H9 (cell line): ENCODE measurements around the gene DLG2. TPM values are rescaled to one million over a fixed set of nuclear protein-coding genes. Genes with fewer than 3 reads are reported as not detected.

Source experiments
- DNase-seq: peaks from one replicate; pipeline ENCODE4 v3.0.0-alpha.2; 2017
- H2AFZ ChIP-seq: one replicate; pipeline ENCODE4 v1.6.1; 2013; ENCODE audit warnings: mild to moderate bottlenecking, low read length, control low read depth, moderate library complexity
- H2AK5ac ChIP-seq: 2 replicates; pipeline ENCODE4 v1.6.1; 2013; ENCODE audit warnings: low read length, control low read depth, mixed read lengths; ENCODE audit not compliant: insufficient read length
- H2BK120ac ChIP-seq: one replicate; pipeline ENCODE4 v1.6.1; 2013; ENCODE audit warnings: low read depth, mild to moderate bottlenecking, low read length, control low read depth, inconsistent platforms; ENCODE audit not compliant: poor library complexity, severe bottlenecking
- H2BK12ac ChIP-seq: 2 replicates; pipeline ENCODE4 v1.6.1; 2013; ENCODE audit warnings: low read length, control low read depth, mixed read lengths, low read depth; ENCODE audit not compliant: insufficient read length
- H2BK15ac ChIP-seq: 2 replicates; pipeline ENCODE4 v1.6.1; 2013; ENCODE audit warnings: low read depth, low read length, control low read depth
- H2BK20ac ChIP-seq: one replicate; pipeline ENCODE4 v1.6.1; 2013; ENCODE audit warnings: low read depth, mild to moderate bottlenecking, low read length, control low read depth, inconsistent platforms; ENCODE audit not compliant: poor library complexity, severe bottlenecking
- H2BK5ac ChIP-seq: 2 replicates; pipeline ENCODE4 v1.6.1; 2013; ENCODE audit warnings: low read length, control low read depth, mixed read lengths; ENCODE audit not compliant: insufficient read length
- H3K14ac ChIP-seq: 2 replicates; pipeline ENCODE4 v1.6.1; 2013; ENCODE audit warnings: low read length, control low read depth; ENCODE audit not compliant: insufficient read depth
- H3K18ac ChIP-seq: 2 replicates; pipeline ENCODE4 v1.6.1; 2013; ENCODE audit warnings: low read depth, mild to moderate bottlenecking, mixed read lengths, low read length, control low read depth; ENCODE audit not compliant: insufficient read length
- H3K23ac ChIP-seq: 2 replicates; pipeline ENCODE4 v1.6.1; 2013; ENCODE audit warnings: low read length, control low read depth, mixed read lengths, low read depth; ENCODE audit not compliant: insufficient read length
- H3K23me2 ChIP-seq: 2 replicates; pipeline ENCODE4 v1.6.1; 2013; ENCODE audit warnings: low read depth, mild to moderate bottlenecking, mixed read lengths, low read length, control low read depth; ENCODE audit not compliant: insufficient read length, poor library complexity, severe bottlenecking
- H3K27ac ChIP-seq: 2 replicates; pipeline ENCODE4 v1.5.1; 2013; ENCODE audit warnings: low read length, control low read depth, mixed read lengths, low read depth; ENCODE audit not compliant: insufficient read length
- H3K27me3 ChIP-seq: 2 replicates; pipeline ENCODE4 v1.6.1; 2013; ENCODE audit warnings: low read length, control low read depth, inconsistent platforms; ENCODE audit not compliant: insufficient read depth
- H3K4ac ChIP-seq: 2 replicates; pipeline ENCODE4 v1.6.1; 2013; ENCODE audit warnings: low read depth, mild to moderate bottlenecking, control low read depth, inconsistent platforms, low read length, moderate library complexity
- H3K4me1 ChIP-seq: 2 replicates; pipeline ENCODE4 v1.6.1; 2013; ENCODE audit warnings: low read length, control low read depth, inconsistent platforms; ENCODE audit not compliant: insufficient read depth
- H3K4me2 ChIP-seq: 2 replicates; pipeline ENCODE4 v1.6.1; 2013; ENCODE audit warnings: low read length, control low read depth, mixed read lengths; ENCODE audit not compliant: insufficient read length, insufficient read depth
- H3K56ac ChIP-seq: 2 replicates; pipeline ENCODE4 v1.6.1; 2013; ENCODE audit warnings: low read depth, mild to moderate bottlenecking, mixed read lengths, low read length, control low read depth; ENCODE audit not compliant: insufficient read length
- H3K79me1 ChIP-seq: 2 replicates; pipeline ENCODE4 v1.6.1; 2013; ENCODE audit warnings: low read depth, mild to moderate bottlenecking, moderate library complexity, low read length, control low read depth, inconsistent platforms; ENCODE audit not compliant: insufficient read depth, poor library complexity, severe bottlenecking
- H3K79me2 ChIP-seq: 2 replicates; pipeline ENCODE4 v1.6.1; 2013; ENCODE audit warnings: low read length, control low read depth, inconsistent platforms; ENCODE audit not compliant: insufficient read depth
- H3K9ac ChIP-seq: 2 replicates; pipeline ENCODE4 v1.6.1; 2013; ENCODE audit warnings: low read length, control low read depth, mixed read lengths; ENCODE audit not compliant: insufficient read length; ENCODE audit errors: extremely low read depth
- H3K9me3 ChIP-seq: one replicate; pipeline ENCODE4 v1.6.1; 2013; ENCODE audit warnings: low read depth, low read length, inconsistent platforms; ENCODE audit not compliant: control insufficient read depth
- H3T11ph ChIP-seq: one replicate; pipeline ENCODE4 v1.6.1; 2013; ENCODE audit warnings: mild to moderate bottlenecking, low read length, control low read depth, inconsistent platforms
- H4K20me1 ChIP-seq: one replicate; pipeline ENCODE4 v1.6.1; 2013; ENCODE audit not compliant: control insufficient read depth, insufficient read length, insufficient read depth
- H4K5ac ChIP-seq: 2 replicates; pipeline ENCODE4 v1.6.1; 2013; ENCODE audit warnings: low read depth, mild to moderate bottlenecking, mixed read lengths, low read length, control low read depth; ENCODE audit not compliant: insufficient read length
- H4K8ac ChIP-seq: replicated peaks from 2 replicates; pipeline ENCODE4 v1.6.1; 2013; ENCODE audit warnings: low read length, control low read depth, mixed read lengths, low read depth; ENCODE audit not compliant: insufficient read length
- H4K91ac ChIP-seq: 2 replicates; pipeline ENCODE4 v1.6.1; 2013; ENCODE audit warnings: low read depth, mild to moderate bottlenecking, moderate library complexity, mixed read lengths, low read length, control low read depth; ENCODE audit not compliant: insufficient read length
- H3K27ac Mint-ChIP-seq, 3 experiments: 2 replicates in 2 of 3; 3 replicates in 1 of 3; pipeline ENCODE4 v1.8.0; 2020 to 2021; ENCODE audit warnings: mixed read lengths in 3 of 3, mild to moderate bottlenecking in 1 of 3, moderate library complexity in 1 of 3
- H3K27me3 Mint-ChIP-seq: 2 replicates; pipeline ENCODE4 v1.8.0; 2021; ENCODE audit warnings: low read depth, mild to moderate bottlenecking, moderate library complexity, mixed read lengths
- H3K36me3 Mint-ChIP-seq, 3 experiments: 2 replicates in 2 of 3; 3 replicates in 1 of 3; pipeline ENCODE4 v1.8.0; 2020 to 2021; ENCODE audit warnings: low read depth in 3 of 3, mixed read lengths in 3 of 3; ENCODE audit not compliant: insufficient read depth in 1 of 3
- H3K4me1 Mint-ChIP-seq, 2 experiments: 2 replicates each; pipeline ENCODE4 v1.8.0; 2020; ENCODE audit warnings: mixed read lengths in 2 of 2
- H3K4me3 Mint-ChIP-seq, 2 experiments: 2 replicates in 1 of 2; 3 replicates in 1 of 2; pipeline ENCODE4 v1.8.0; 2020 to 2021; ENCODE audit warnings: mild to moderate bottlenecking in 2 of 2, mixed read lengths in 2 of 2, moderate library complexity in 1 of 2
- H3K9me3 Mint-ChIP-seq, 2 experiments: 2 replicates in 1 of 2; 3 replicates in 1 of 2; pipeline ENCODE4 v1.8.0; 2020; ENCODE audit warnings: mild to moderate bottlenecking in 2 of 2, mixed read lengths in 2 of 2, moderate library complexity in 1 of 2
- WGBS: extraction: QIAGEN DNeasy Blood & Tissue Kit; methylation state at CpG from one replicate; pipeline ENCODE4 v1.1.7; 2013; ENCODE audit warnings: missing lambda C conversion rate, low lambda C conversion rate, mixed read lengths; ENCODE audit not compliant: insufficient read length; ENCODE audit errors: extremely low coverage; 5-methylcytosine and 5-hydroxymethylcytosine counted together
- total RNA-seq: library from RNA; stranded (reverse); gene quantifications from 2 replicates; pipeline ENCODE4 v1.2.1, GENCODE V29; 2021
- TF ChIP-seq, protein P1 (sequence below): fragments of 200-600 bp; sonication (generic); conservative IDR thresholded peaks from 3 replicates; pipeline ENCODE4 v1.8.0; 2021; ENCODE audit warnings: antibody characterized with exemption, mild to moderate bottlenecking

The DLG2 gene
- total RNA-seq, 1 experiment from 2014 or later, result 8.0 TPM

DNA sequence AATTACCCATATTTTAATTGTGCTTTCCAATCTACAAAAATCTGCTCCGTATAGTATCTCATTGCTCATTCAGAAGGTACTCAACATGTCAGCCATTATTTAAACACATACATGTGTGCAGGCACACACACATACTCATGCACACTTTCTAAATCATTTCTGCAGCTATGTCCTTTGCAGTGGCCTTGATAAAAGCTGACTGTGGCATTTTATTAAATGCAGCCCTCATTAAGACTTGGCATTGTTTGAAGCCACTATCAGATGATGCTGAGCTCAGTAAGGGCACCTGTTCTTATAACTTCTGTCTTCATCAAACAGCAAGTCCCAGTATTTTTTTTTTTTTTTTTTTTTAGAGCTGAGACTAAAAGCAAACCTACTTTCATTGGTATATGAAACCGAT, 1269.1 kb downstream of the DLG2 start:
- H2BK5ac ChIP-seq, result no peak overlapping the region
- no peak overlapping the region for H3K14ac ChIP-seq
- H2BK20ac ChIP-seq, result no peak overlapping the region
- H4K91ac ChIP-seq, result no peak overlapping the region
- no peaks in the 10 kb centered on the region for H3K79me1 ChIP-seq
- H3K79me2 ChIP-seq, result no peaks in the 10 kb centered on the region
- no peak overlapping the region for H3K4me2 ChIP-seq
- WGBS, result no CpG with 5 or more reads among the region's 2 CpGs
- no peak overlapping the region for H2BK120ac ChIP-seq
- no peak overlapping the region for H2BK15ac ChIP-seq
- H3K56ac ChIP-seq, result no peak overlapping the region
- no peak overlapping the region for H3K27ac ChIP-seq
- no peaks in the 10 kb centered on the region for H3K27me3 ChIP-seq
- no peak overlapping the region for H3K27ac Mint-ChIP-seq
- H3K23me2 ChIP-seq, result no peaks in the 10 kb centered on the region
- TF ChIP-seq, protein P1, sequence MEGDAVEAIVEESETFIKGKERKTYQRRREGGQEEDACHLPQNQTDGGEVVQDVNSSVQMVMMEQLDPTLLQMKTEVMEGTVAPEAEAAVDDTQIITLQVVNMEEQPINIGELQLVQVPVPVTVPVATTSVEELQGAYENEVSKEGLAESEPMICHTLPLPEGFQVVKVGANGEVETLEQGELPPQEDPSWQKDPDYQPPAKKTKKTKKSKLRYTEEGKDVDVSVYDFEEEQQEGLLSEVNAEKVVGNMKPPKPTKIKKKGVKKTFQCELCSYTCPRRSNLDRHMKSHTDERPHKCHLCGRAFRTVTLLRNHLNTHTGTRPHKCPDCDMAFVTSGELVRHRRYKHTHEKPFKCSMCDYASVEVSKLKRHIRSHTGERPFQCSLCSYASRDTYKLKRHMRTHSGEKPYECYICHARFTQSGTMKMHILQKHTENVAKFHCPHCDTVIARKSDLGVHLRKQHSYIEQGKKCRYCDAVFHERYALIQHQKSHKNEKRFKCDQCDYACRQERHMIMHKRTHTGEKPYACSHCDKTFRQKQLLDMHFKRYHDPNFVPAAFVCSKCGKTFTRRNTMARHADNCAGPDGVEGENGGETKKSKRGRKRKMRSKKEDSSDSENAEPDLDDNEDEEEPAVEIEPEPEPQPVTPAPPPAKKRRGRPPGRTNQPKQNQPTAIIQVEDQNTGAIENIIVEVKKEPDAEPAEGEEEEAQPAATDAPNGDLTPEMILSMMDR, result no peak
- H4K20me1 ChIP-seq, result no peaks in the 10 kb centered on the region
- no peak overlapping the region for H3T11ph ChIP-seq
- H3K4me1 ChIP-seq, result no peaks in the 10 kb centered on the region
- H3K23ac ChIP-seq, result no peak overlapping the region
- no peak overlapping the region for H3K9ac ChIP-seq
- H4K8ac ChIP-seq, result no peak overlapping the region
- H3K4me1 Mint-ChIP-seq, result peaks cover 8 to 11% of the 10 kb centered on the region in 2 experiments
- no peak overlapping the region for H4K5ac ChIP-seq
- H3K27me3 Mint-ChIP-seq, result no peaks in the 10 kb centered on the region; the same call in 1 of the 2 replicates
- DNase-seq, result no peak
- no peak overlapping the region for H2BK12ac ChIP-seq
- no peaks in the 10 kb centered on the region for H3K36me3 Mint-ChIP-seq
- no peak overlapping the region for H3K4ac ChIP-seq
- H2AK5ac ChIP-seq, result no peak overlapping the region
- no peaks in the 10 kb centered on the region; a peak in 1 of 5 replicates for H3K9me3 Mint-ChIP-seq
- H3K9me3 ChIP-seq, result no peaks in the 10 kb centered on the region
- no peak overlapping the region for H3K18ac ChIP-seq
- H3K4me3 Mint-ChIP-seq, result no peak overlapping the region
- H2AFZ ChIP-seq, result no peak overlapping the region
